Bronchial epithelial cell (primary cell): ENCODE results near the gene BRD1. TPM values are rescaled to one million over a fixed set of nuclear protein-coding genes. Genes with fewer than 3 reads are reported as not detected.
A peak's percentile ranks its signal among the peaks of the same experiment; 100 is the strongest.

Experiments
- DNase-seq: peaks from one replicate; pipeline ENCODE4 v3.0.0-alpha.2; 2010; ENCODE audit warnings: low read depth
- FAIRE-seq: peaks from 2 replicates; lab custom pipeline; 2011; peaks lifted over from hg19 to GRCh38; lab: Jason Lieb, UNC
- H3K27me3 ChIP-seq: 2 replicates; pipeline ENCODE4 v1.5.1; 2011; ENCODE audit warnings: low read length; ENCODE audit not compliant: control insufficient read depth, insufficient read depth
- H3K36me3 ChIP-seq: 2 replicates; pipeline ENCODE4 v1.5.1; 2011; ENCODE audit warnings: low read length; ENCODE audit not compliant: control insufficient read depth, insufficient read depth
- H3K4me3 ChIP-seq: 2 replicates; pipeline ENCODE4 v1.5.1; 2011; ENCODE audit warnings: mild to moderate bottlenecking, low read depth, low read length, control low read depth
- CTCF ChIP-seq: IDR thresholded peaks from 2 replicates; pipeline ENCODE4 v1.5.1; 2011; ENCODE audit warnings: mild to moderate bottlenecking, moderate library complexity, low read length, control low read depth, inconsistent platforms; ENCODE audit not compliant: insufficient read depth, severe bottlenecking
- total RNA-seq: library from RNA; depleted of rRNA; stranded (reverse); fragments of >200 nt; gene quantifications from 2 replicates; pipeline ENCODE4 v1.2.1, GENCODE V29; 2014

The BRD1 gene
- total RNA-seq, 1 donor from 2014 or later: 18.2 TPM

- no peaks in the 10 kb centered on the region for H3K36me3 ChIP-seq
- no peak for TF ChIP-seq CTCF
- DNase-seq (no peak), FAIRE-seq (no peak)
- H3K4me3 ChIP-seq: peak overlapping the region; percentile 10
- H3K27me3 ChIP-seq: peaks cover 16% of the 10 kb centered on the region
Measured at GRCh38 chr22:49847751-49848689, 20.3 kb upstream of the BRD1 start.

GRCh38 chr22:49845666-49846459 is 18.2 kb upstream of the BRD1 start:
- FAIRE-seq: peak; percentile 68
- no peak for DNase-seq

GRCh38 chr22:49845241-49845640 is 17.6 kb upstream of the BRD1 start:
- H3K27me3 ChIP-seq: peaks cover 16% of the 10 kb centered on the region
- no peaks in the 10 kb centered on the region for H3K36me3 ChIP-seq
- DNase-seq (no peak), FAIRE-seq (no peak)
- no peak overlapping the region for H3K4me3 ChIP-seq
- no peak for TF ChIP-seq CTCF

More at GRCh38 chr22:49845666-49846459, 18.2 kb upstream of the BRD1 start:
- Histone ChIP-seq H3K4me3 (no peak overlapping the region), H3K27me3 (peaks cover 16% of the 10 kb centered on the region), H3K36me3 (no peaks in the 10 kb centered on the region)
- no peak for TF ChIP-seq CTCF

- FAIRE-seq (no peak), DNase-seq (no peak)
- TF ChIP-seq CTCF: no peak
- Histone ChIP-seq H3K4me3 (no peak overlapping the region), H3K27me3 (no peaks in the 10 kb centered on the region), H3K36me3 (no peaks in the 10 kb centered on the region)
Measured at GRCh38 chr22:49838771-49839717, 11.4 kb upstream of the BRD1 start.

GRCh38 chr22:49833340-49834007 is 5.8 kb upstream of the BRD1 start:
- H3K36me3 ChIP-seq: no peaks in the 10 kb centered on the region
- no peak overlapping the region for H3K4me3 ChIP-seq
- peak; percentile 89 for DNase-seq
- TF ChIP-seq CTCF: no peak
- peak; percentile 82 for FAIRE-seq
- H3K27me3 ChIP-seq: no peaks in the 10 kb centered on the region
